NCI-H1105 treated with DMSO at 0.1 percent for 48 hours (cell line): ENCODE results near the gene PFKFB2.
"Not testable (repeated sequence)": the region's sequence is repeated elsewhere in the genome, so short reads cannot be mapped to it uniquely, and the experiment has no call there.

ENCODE experiments used
- DNase-seq: peaks from one replicate; lab custom pipeline; 2025; lab: John Stamatoyannopoulos, UW

PFKFB2 gene

GRCh38 chr1:207039380-207040180 is 13.5 kb upstream of the PFKFB2 start:
- no peak for DNase-seq

GRCh38 chr1:207040181-207040533 is 12.9 kb upstream of the PFKFB2 start:
- DNase-seq, result no peak

GRCh38 chr1:207041397-207041796 is 11.7 kb upstream of the PFKFB2 start:
- DNase-seq, result not testable (repeated sequence)

GRCh38 chr1:207045453-207045852 is 7.6 kb upstream of the PFKFB2 start:
- DNase-seq, result no peak

- no peak for DNase-seq
These were observed 5.6 kb upstream of the PFKFB2 start for GRCh38 chr1:207047505-207047904.

GRCh38 chr1:207048041-207048440 is 5.0 kb upstream of the PFKFB2 start:
- DNase-seq, result no peak

GRCh38 chr1:207049054-207049453 is 4.0 kb upstream of the PFKFB2 start:
- DNase-seq, result no peak

- no peak for DNase-seq
These were observed 3.6 kb upstream of the PFKFB2 start for GRCh38 chr1:207049514-207049913.

- peak; percentile 62 for DNase-seq
These were observed 3.1 kb upstream of the PFKFB2 start for GRCh38 chr1:207049974-207050391.

- peak; percentile 91 for DNase-seq
These were observed 2.4 kb upstream of the PFKFB2 start for GRCh38 chr1:207050480-207051190.

- DNase-seq, result peak; percentile 32
These were observed 1.7 kb upstream of the PFKFB2 start, which contains the start of gene YOD1 for GRCh38 chr1:207051191-207051943. Gene YOD1, minus strand, starts transcription at chr1:207051208. Its CDS starts 178 bp downstream, at chr1:207051030.

- DNase-seq, result no peak
These were observed 1.4 kb downstream of the PFKFB2 start for GRCh38 chr1:207054491-207054890.

GRCh38 chr1:207055386-207056001 is 2.4 kb downstream of the PFKFB2 start:
- DNase-seq, result no peak

- no peak for DNase-seq
These were observed 3.6 kb downstream of the PFKFB2 start for GRCh38 chr1:207056673-207057072.

GRCh38 chr1:207058252-207058651 is 5.2 kb downstream of the PFKFB2 start:
- DNase-seq, result no peak

- peak; percentile 90 for DNase-seq
These were observed 6.1 kb downstream of the PFKFB2 start for GRCh38 chr1:207058878-207059867.

GRCh38 chr1:207059881-207060280 is 6.8 kb downstream of the PFKFB2 start:
- no peak for DNase-seq

- no peak for DNase-seq
These were observed 7.5 kb downstream of the PFKFB2 start for GRCh38 chr1:207060596-207060995.

- DNase-seq, result no peak
These were observed 9.0 kb downstream of the PFKFB2 start for GRCh38 chr1:207062058-207062457.

- no peak for DNase-seq
These were observed 9.9 kb downstream of the PFKFB2 start for GRCh38 chr1:207063014-207063413.

- DNase-seq, result no peak
These were observed 11.5 kb downstream of the PFKFB2 start for GRCh38 chr1:207064561-207064960.
